Subcutaneous preadipocyte (primary cell): ENCODE results near the gene CCDC126. TPM values are rescaled to one million over a fixed set of nuclear protein-coding genes. Genes with fewer than 3 reads are reported as not detected.

Source experiments
- small RNA-seq: library from RNA; depleted of rRNA; stranded (forward); fragments of <200 nt; gene quantifications from one replicate; pipeline ENCODE3, GENCODE V24; 2012
- total RNA-seq: library from RNA; depleted of rRNA; stranded (reverse); fragments of >200 nt; gene quantifications from 2 replicates; pipeline ENCODE4 v1.2.3, GENCODE V29; 2012

Gene CCDC126
- 5.1 and 7.0 TPM in 2 replicates for total RNA-seq

GRCh38 chr7:23597094-23598091 lies at the start of gene CCDC126:
Gene CCDC126, plus strand, starts transcription at chr7:23597382. Its CDS starts 13,934 bp downstream, at chr7:23611316.

GRCh38 chr7:23679898-23680413 lies 82.8 kb downstream of the CCDC126 start, which contains the start of gene FAM221A:
Gene FAM221A, plus strand, starts transcription at chr7:23680199. Its CDS starts 20 bp downstream, at chr7:23680219.

Small RNA genes lying within 50 kb of the gene (small RNA-seq; reads per million reads assigned to genes)
- not detected for gene AC006026.2

Other genes starting within 250 kb of the CCDC126 start
- gene IGF2BP3, start 126.9 kb upstream of the CCDC126 start, total RNA-seq, result 16.5 and 76.8 TPM in 2 replicates
- 27.2 and 34.6 TPM in 2 replicates for gene TRA2A, start 65.4 kb upstream of the CCDC126 start, total RNA-seq
- 0.78 and 1.8 TPM in 2 replicates for gene FAM221A, start 82.8 kb downstream of the CCDC126 start, total RNA-seq
- not detected in 2 replicates for gene STK31, start 112.8 kb downstream of the CCDC126 start, total RNA-seq